MCF 10A (cell line): ENCODE results near the gene DAO. TPM values are rescaled to one million over a fixed set of nuclear protein-coding genes. Genes with fewer than 3 reads are reported as not detected.

Experiments
- BruUV-seq: library from RNA; stranded (reverse); fragments of 400-500 nt; replicated peaks from 2 replicates; lab custom pipeline; 2021; lab: Mats Ljungman, UMichigan
- CTCF ChIA-PET: fragments of 300-600 bp; sonication (Branson Sonifier 250); formaldehyde crosslinking; extraction: SDS; loops from one replicate; lab custom pipeline; 2021; ENCODE audit warnings: antibody characterized with exemption, inconsistent platforms; lab: Yijun Ruan, JAX
- POLR2A ChIA-PET: fragments of 300-600, 350-650 bp; sonication (Branson Sonifier 250); formaldehyde crosslinking; extraction: SDS; loops from one replicate; lab custom pipeline; 2020; ENCODE audit warnings: antibody characterized with exemption, inconsistent platforms; lab: Yijun Ruan, JAX
- DNase-seq: peaks from one replicate; pipeline ENCODE4 v3.0.0-alpha.2; 2018; ENCODE audit not compliant: unreplicated experiment
- H3K27ac Mint-ChIP-seq: one replicate; pipeline ENCODE4 v1.8.0; 2022; ENCODE audit warnings: mild to moderate bottlenecking, low read depth, mixed read lengths; ENCODE audit not compliant: unreplicated experiment
- H3K27me3 Mint-ChIP-seq: one replicate; pipeline ENCODE4 v1.8.0; 2022; ENCODE audit warnings: mixed read lengths; ENCODE audit not compliant: insufficient read depth, unreplicated experiment
- H3K36me3 Mint-ChIP-seq: one replicate; pipeline ENCODE4 v1.8.0; 2022; ENCODE audit warnings: mild to moderate bottlenecking, moderate library complexity, mixed read lengths; ENCODE audit not compliant: insufficient read depth, unreplicated experiment
- H3K4me1 Mint-ChIP-seq: one replicate; pipeline ENCODE4 v1.8.0; 2022; ENCODE audit warnings: mixed read lengths; ENCODE audit not compliant: insufficient read depth, unreplicated experiment
- H3K4me3 Mint-ChIP-seq: one replicate; pipeline ENCODE4 v1.8.0; 2022; ENCODE audit warnings: mild to moderate bottlenecking, moderate library complexity, mixed read lengths; ENCODE audit not compliant: unreplicated experiment
- H3K9me3 Mint-ChIP-seq: one replicate; pipeline ENCODE4 v1.8.0; 2022; ENCODE audit warnings: mixed read lengths; ENCODE audit not compliant: unreplicated experiment
- intact Hi-C: fragments of 100-400 bp; cut with micrococcal nuclease; formaldehyde crosslinking; loops from 2 replicates; pipeline ENCODE4 v1.14.1; 2022
- total RNA-seq: library from RNA; stranded (reverse); gene quantifications from 2 replicates; pipeline ENCODE4 v1.2.3, GENCODE V29; 2022
- TF ChIP-seq, protein P1 (sequence below): fragments of 200-600 bp; IDR thresholded peaks from one replicate; pipeline ENCODE4 v1.8.0; 2022; ENCODE audit warnings: antibody characterized with exemption, mild to moderate bottlenecking; ENCODE audit not compliant: unreplicated experiment

Gene DAO
- total RNA-seq, 1 experiment from 2014 or later, result not detected

DNA sequence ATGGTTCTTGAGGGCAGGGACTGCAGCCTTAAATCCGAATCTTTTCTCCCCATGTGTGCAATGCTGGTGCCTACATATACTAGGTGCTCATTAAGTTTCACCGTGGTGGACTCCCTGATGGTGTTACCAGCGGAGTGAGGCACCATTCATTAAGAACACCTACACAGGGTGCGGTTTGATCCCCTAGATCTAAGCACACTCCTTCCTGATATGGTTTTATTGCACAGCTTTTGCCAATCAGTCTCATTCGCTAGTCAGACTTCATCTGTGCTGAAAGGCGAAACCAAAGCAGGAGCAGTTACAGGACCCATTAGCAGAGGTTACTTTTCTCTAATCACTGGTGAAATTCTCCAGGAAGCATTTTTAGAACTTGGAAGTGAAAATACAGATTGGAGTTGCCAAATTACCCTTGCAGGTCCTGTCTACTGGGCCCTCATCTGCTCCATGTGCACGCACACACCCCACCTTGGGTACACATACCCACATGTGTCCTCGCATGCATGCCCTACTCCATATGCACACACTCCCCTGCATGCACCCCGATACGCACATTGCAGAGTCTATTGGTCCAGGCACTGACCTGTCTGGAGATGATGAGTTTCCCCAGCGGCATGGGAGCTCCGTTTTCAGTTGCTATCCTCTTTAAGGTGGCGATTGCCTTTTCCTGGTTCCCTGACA is 58.5 kb downstream of the DAO start:
- intact Hi-C loops, result no loop called here
- CTCF ChIA-PET, result interaction anchor here (0.7 kb wide), 1 partner anchor 12 kb away, joined by 3 read pairs; no protein-coding TSS in a partner anchor

DNA sequence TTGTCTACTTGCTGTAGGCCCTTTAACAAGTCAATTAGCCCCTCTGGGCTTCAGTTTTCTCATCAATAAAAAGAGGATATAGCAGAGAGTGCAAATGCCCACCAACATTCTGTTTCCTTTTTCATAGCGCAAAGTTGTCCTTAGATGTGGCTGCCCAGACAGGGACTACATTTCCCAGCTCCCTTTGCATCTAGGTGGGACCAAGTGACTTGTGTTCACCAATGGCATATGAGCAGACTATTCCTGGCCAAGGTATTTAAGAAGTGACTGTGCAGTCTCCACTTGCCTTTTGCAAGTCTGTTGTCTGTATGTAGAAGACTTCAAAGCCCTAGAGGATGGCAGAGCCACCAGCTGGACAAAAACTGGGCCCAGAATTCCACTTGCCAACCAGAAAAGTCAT is 59.7 kb downstream of the DAO start:
- TF ChIP-seq, protein P1, sequence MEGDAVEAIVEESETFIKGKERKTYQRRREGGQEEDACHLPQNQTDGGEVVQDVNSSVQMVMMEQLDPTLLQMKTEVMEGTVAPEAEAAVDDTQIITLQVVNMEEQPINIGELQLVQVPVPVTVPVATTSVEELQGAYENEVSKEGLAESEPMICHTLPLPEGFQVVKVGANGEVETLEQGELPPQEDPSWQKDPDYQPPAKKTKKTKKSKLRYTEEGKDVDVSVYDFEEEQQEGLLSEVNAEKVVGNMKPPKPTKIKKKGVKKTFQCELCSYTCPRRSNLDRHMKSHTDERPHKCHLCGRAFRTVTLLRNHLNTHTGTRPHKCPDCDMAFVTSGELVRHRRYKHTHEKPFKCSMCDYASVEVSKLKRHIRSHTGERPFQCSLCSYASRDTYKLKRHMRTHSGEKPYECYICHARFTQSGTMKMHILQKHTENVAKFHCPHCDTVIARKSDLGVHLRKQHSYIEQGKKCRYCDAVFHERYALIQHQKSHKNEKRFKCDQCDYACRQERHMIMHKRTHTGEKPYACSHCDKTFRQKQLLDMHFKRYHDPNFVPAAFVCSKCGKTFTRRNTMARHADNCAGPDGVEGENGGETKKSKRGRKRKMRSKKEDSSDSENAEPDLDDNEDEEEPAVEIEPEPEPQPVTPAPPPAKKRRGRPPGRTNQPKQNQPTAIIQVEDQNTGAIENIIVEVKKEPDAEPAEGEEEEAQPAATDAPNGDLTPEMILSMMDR, result no peak
- CTCF ChIA-PET, result interaction anchor here (0.9 kb wide), 1 partner anchor 11 kb away, joined by 3 read pairs; no protein-coding TSS in a partner anchor
- Mint-ChIP-seq H3K4me3 (no peak overlapping the region), H3K9me3 (no peaks in the 10 kb centered on the region), H3K27me3 (peaks cover 31% of the 10 kb centered on the region), H3K36me3 (no peaks in the 10 kb centered on the region), H3K4me1 (no peaks in the 10 kb centered on the region), H3K27ac (no peak overlapping the region)
- POLR2A ChIA-PET, result interaction anchor here (0.6 to 1.8 kb wide), 2 partner anchors 11 to 87 kb away, joined by 3 to 5 read pairs; no protein-coding TSS in a partner anchor
- DNase-seq, result peak; percentile 24
- BruUV-seq, result no TSS peak
- intact Hi-C loops, result no loop called here

More for the DNA sequence above, 58.5 kb downstream of the DAO start:
- Mint-ChIP-seq H3K27ac (no peak overlapping the region), H3K9me3 (no peaks in the 10 kb centered on the region), H3K36me3 (no peaks in the 10 kb centered on the region), H3K27me3 (peaks cover 43% of the 10 kb centered on the region), H3K4me1 (no peaks in the 10 kb centered on the region), H3K4me3 (no peak overlapping the region)
- DNase-seq, result no peak
- POLR2A ChIA-PET, result no interaction called here
- no TSS peak for BruUV-seq
- TF ChIP-seq, protein P1, result no peak

DNA sequence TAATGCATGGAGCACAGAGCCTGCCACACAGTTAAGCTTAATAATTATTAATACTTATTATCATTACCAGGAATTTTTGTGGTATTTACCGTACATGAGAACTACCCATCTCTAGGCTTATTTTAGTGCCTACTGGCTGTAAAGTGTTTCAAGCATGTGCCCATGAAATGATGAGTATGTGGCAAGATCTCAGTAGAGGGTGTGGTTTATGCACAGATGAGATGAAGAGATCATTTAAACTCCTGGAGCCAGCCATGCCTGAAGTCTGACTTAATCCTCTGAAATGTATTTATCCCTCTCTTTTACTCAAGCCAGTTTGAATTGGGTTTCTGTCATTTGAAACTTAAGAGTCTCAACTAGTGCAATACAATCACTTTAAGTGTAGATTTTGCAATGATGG is 60.2 kb downstream of the DAO start:
- BruUV-seq, result no TSS peak
- H3K27me3 Mint-ChIP-seq, result peaks cover 25% of the 10 kb centered on the region
- CTCF ChIA-PET, result interaction anchor here (0.7 to 0.9 kb wide), 2 partner anchors 11 to 91 kb away, joined by 3 read pairs; no protein-coding TSS in a partner anchor

DNA sequence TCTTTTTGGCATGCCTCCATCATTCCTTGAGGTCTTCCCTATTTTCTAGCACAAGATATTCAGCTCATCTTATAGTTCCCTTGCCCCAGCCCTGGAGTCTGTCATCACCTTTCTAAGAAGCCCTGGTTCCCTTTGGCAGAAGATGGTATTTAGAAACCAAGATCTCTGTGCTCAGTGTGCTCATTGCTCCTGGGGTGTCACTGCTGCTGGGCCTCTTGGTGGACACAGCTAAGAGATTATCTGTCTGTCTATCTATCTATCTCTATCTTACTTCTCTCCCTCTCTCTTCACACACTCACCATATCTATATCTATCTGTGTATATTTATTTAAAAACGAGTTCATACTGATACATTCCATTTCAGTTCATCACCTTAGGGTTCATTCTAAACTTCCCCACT is 67.2 kb downstream of the DAO start:
- BruUV-seq, result no TSS peak
- no peak for DNase-seq
- CTCF ChIA-PET, result no interaction called here

More for the DNA sequence above, 60.2 kb downstream of the DAO start:
- Mint-ChIP-seq H3K36me3 (no peaks in the 10 kb centered on the region), H3K9me3 (no peaks in the 10 kb centered on the region), H3K4me1 (no peaks in the 10 kb centered on the region), H3K27ac (no peak overlapping the region), H3K4me3 (no peak overlapping the region)
- DNase-seq, result no peak
- POLR2A ChIA-PET, result interaction anchor here (1.8 kb wide), 1 partner anchor 10 kb away, joined by 5 read pairs; no protein-coding TSS in a partner anchor
- TF ChIP-seq, protein P1, result no peak
- intact Hi-C loops, result no loop called here

More for the DNA sequence above, 67.2 kb downstream of the DAO start:
- Mint-ChIP-seq H3K4me3 (no peak overlapping the region), H3K9me3 (peaks cover 15% of the 10 kb centered on the region), H3K27ac (no peak overlapping the region), H3K27me3 (no peaks in the 10 kb centered on the region), H3K36me3 (no peaks in the 10 kb centered on the region), H3K4me1 (peaks cover 14% of the 10 kb centered on the region)
- POLR2A ChIA-PET, result no interaction called here
- TF ChIP-seq, protein P1, result no peak
- intact Hi-C loops, result no loop called here
